HG02763 (cell line): ENCODE data around the gene ZNF814.
"Not testable (repeated sequence)": the region's sequence is repeated elsewhere in the genome, so short reads cannot be mapped to it uniquely, and the experiment has no call there.

Experiments used
- ATAC-seq: cut with Tn5 transposase; IDR thresholded peaks from one replicate; pipeline ENCODE4 v1.9.1; 2021; ENCODE audit warnings: mild to moderate bottlenecking, moderate library complexity; ENCODE audit not compliant: unreplicated experiment

The ZNF814 gene

GRCh38 chr19:57867868-57868492 lies 20.9 kb downstream of the ZNF814 start:
- ATAC-seq, result no peak

GRCh38 chr19:57862351-57862750 lies 26.5 kb downstream of the ZNF814 start:
- not testable (repeated sequence) for ATAC-seq

GRCh38 chr19:57854117-57854516 lies 34.7 kb downstream of the ZNF814 start:
- ATAC-seq, result not testable (repeated sequence)

GRCh38 chr19:57851812-57852603 lies 36.8 kb downstream of the ZNF814 start:
- not testable (repeated sequence) for ATAC-seq

GRCh38 chr19:57850553-57851017 lies 38.3 kb downstream of the ZNF814 start:
- ATAC-seq, result no peak

GRCh38 chr19:57849666-57850473 lies 39.0 kb downstream of the ZNF814 start, which contains the start of gene ZNF587:
TSS of gene ZNF587 (plus strand) at chr19:57849859. CDS start at chr19:57850039, 180 bp downstream.
- ATAC-seq, result peak; percentile 94

- peak; percentile 23 for ATAC-seq
Measured at GRCh38 chr19:57849162-57849665, 39.6 kb downstream of the ZNF814 start.

GRCh38 chr19:57847164-57847563 lies 41.7 kb downstream of the ZNF814 start:
- ATAC-seq, result not testable (repeated sequence)

- ATAC-seq, result no peak
Measured at GRCh38 chr19:57841122-57841763, 47.6 kb downstream of the ZNF814 start.

- ATAC-seq, result not testable (repeated sequence)
Measured at GRCh38 chr19:57838622-57839191, 50.1 kb downstream of the ZNF814 start.

GRCh38 chr19:57836991-57837390 lies 51.8 kb downstream of the ZNF814 start:
- not testable (repeated sequence) for ATAC-seq

- no peak for ATAC-seq
Measured at GRCh38 chr19:57830071-57830602, 58.7 kb downstream of the ZNF814 start, which contains the start of gene ZNF587B. TSS of gene ZNF587B (plus strand) at chr19:57830299. CDS start at chr19:57830529, 230 bp downstream.

- no peak for ATAC-seq
Measured at GRCh38 chr19:57829316-57829715, 59.5 kb downstream of the ZNF814 start.

GRCh38 chr19:57825511-57825910 lies 63.3 kb downstream of the ZNF814 start:
- ATAC-seq, result no peak

- ATAC-seq, result not testable (repeated sequence)
Measured at GRCh38 chr19:57823608-57824007, 65.2 kb downstream of the ZNF814 start.

GRCh38 chr19:57823155-57823554 lies 65.7 kb downstream of the ZNF814 start:
- not testable (repeated sequence) for ATAC-seq

GRCh38 chr19:57821501-57821900 lies 67.3 kb downstream of the ZNF814 start:
- ATAC-seq, result not testable (repeated sequence)

GRCh38 chr19:57821095-57821494 lies 67.7 kb downstream of the ZNF814 start:
- ATAC-seq, result not testable (repeated sequence)

- ATAC-seq, result no peak
Measured at GRCh38 chr19:57820599-57820998, 68.2 kb downstream of the ZNF814 start.
